GM12878 (cell line): ENCODE measurements around the gene GLRX2. TPM values are rescaled to one million over a fixed set of nuclear protein-coding genes. Genes with fewer than 3 reads are reported as not detected.
A peak's percentile ranks its signal among the peaks of the same experiment; 100 is the strongest.

Experiments used
- BCL11A ChIP-seq: IDR thresholded peaks from 2 replicates; pipeline ENCODE4 v1.6.1; 2011; ENCODE audit warnings: low read depth, low read length
- CREB1 ChIP-seq: IDR thresholded peaks from 2 replicates; pipeline ENCODE4 v1.6.1; 2012; ENCODE audit warnings: low read depth, mild to moderate bottlenecking, inconsistent platforms
- CUX1 ChIP-seq: IDR thresholded peaks from 2 replicates; pipeline ENCODE4 v1.6.1; 2012; ENCODE audit warnings: improper control_type of control experiment, low read depth, low read length; ENCODE audit not compliant: insufficient replicate concordance
- DPF2 ChIP-seq: fragments of 450-650 bp; IDR thresholded peaks from 2 replicates; pipeline ENCODE4 v1.6.1; 2017; ENCODE audit warnings: mild to moderate bottlenecking
- ESRRA ChIP-seq: IDR thresholded peaks from 2 replicates; pipeline ENCODE4 v1.6.1; 2012; ENCODE audit warnings: mild to moderate bottlenecking, low read length, improper control_type of control experiment
- FOXM1 ChIP-seq: IDR thresholded peaks from 2 replicates; pipeline ENCODE4 v1.6.1; 2012; ENCODE audit warnings: low read depth, mild to moderate bottlenecking, inconsistent platforms, low read length, moderate library complexity
- GABPA ChIP-seq: IDR thresholded peaks from 2 replicates; pipeline ENCODE4 v1.6.1; 2014; ENCODE audit warnings: antibody characterized with exemption, low read depth, mild to moderate bottlenecking, inconsistent platforms
- LARP7 ChIP-seq: fragments of 450-650 bp; IDR thresholded peaks from 2 replicates; pipeline ENCODE4 v1.6.1; 2017; ENCODE audit warnings: mild to moderate bottlenecking
- MTA2 ChIP-seq: fragments of 450-650 bp; IDR thresholded peaks from 2 replicates; pipeline ENCODE4 v1.6.1; 2016; ENCODE audit warnings: low read depth, mild to moderate bottlenecking, moderate library complexity
- MTA3 ChIP-seq: IDR thresholded peaks from 2 replicates; pipeline ENCODE4 v1.6.1; 2012; ENCODE audit warnings: low read length, inconsistent platforms, borderline replicate concordance
- PAX5 ChIP-seq: IDR thresholded peaks from 2 replicates; pipeline ENCODE4 v1.6.1; 2011; ENCODE audit warnings: low read depth, low read length, borderline replicate concordance
- PBX3 ChIP-seq: IDR thresholded peaks from 2 replicates; pipeline ENCODE4 v1.6.1; 2011; ENCODE audit warnings: mild to moderate bottlenecking, low read depth, low read length, moderate library complexity; ENCODE audit not compliant: insufficient replicate concordance
- PKNOX1 ChIP-seq: fragments of 450-650 bp; IDR thresholded peaks from 2 replicates; pipeline ENCODE4 v1.6.1; 2016; ENCODE audit warnings: mild to moderate bottlenecking
- POLR2AphosphoS5 ChIP-seq: IDR thresholded peaks from 2 replicates; pipeline ENCODE4 v1.6.1; 2011; ENCODE audit warnings: mild to moderate bottlenecking, low read length, inconsistent platforms
- RFX5 ChIP-seq: IDR thresholded peaks from 2 replicates; pipeline ENCODE4 v1.6.1; 2011; ENCODE audit warnings: low read depth, low read length, improper control_type of control experiment
- SIN3A ChIP-seq: IDR thresholded peaks from 2 replicates; pipeline ENCODE4 v1.6.1; 2012; ENCODE audit warnings: low read depth, low read length, improper control_type of control experiment
- SP1 ChIP-seq: IDR thresholded peaks from one replicate; pipeline ENCODE4 v1.6.1; 2011; ENCODE audit warnings: low read depth, low read length
- SPI1 ChIP-seq: IDR thresholded peaks from 2 replicates; pipeline ENCODE4 v1.6.1; 2011; ENCODE audit warnings: low read depth, mild to moderate bottlenecking, low read length, moderate library complexity, borderline replicate concordance; ENCODE audit not compliant: insufficient read depth
- SUPT20H ChIP-seq: IDR thresholded peaks from 2 replicates; pipeline ENCODE4 v1.6.1; 2011; ENCODE audit warnings: low read depth, mild to moderate bottlenecking, low read length, moderate library complexity, borderline replicate concordance; ENCODE audit not compliant: control insufficient read depth
- TAF1 ChIP-seq: IDR thresholded peaks from 2 replicates; pipeline ENCODE4 v1.6.1; 2011; ENCODE audit warnings: mild to moderate bottlenecking, low read depth, low read length, borderline replicate concordance
- TBL1XR1 ChIP-seq: IDR thresholded peaks from 2 replicates; pipeline ENCODE4 v1.6.1; 2012; ENCODE audit warnings: low read depth, low read length, improper control_type of control experiment
- ZBTB33 ChIP-seq: fragments of 450-650 bp; IDR thresholded peaks from 2 replicates; pipeline ENCODE4 v1.6.1; 2017; ENCODE audit warnings: mild to moderate bottlenecking
- ZNF384 ChIP-seq: IDR thresholded peaks from 2 replicates; pipeline ENCODE4 v1.6.1; 2012; ENCODE audit warnings: low read depth, mild to moderate bottlenecking, low read length, improper control_type of control experiment, borderline replicate concordance
- polyA plus RNA-seq, 11 experiments: library from polyadenylated mRNA; depleted of rRNA in 4 of 11; unstranded in 6 of 11; stranded (reverse) in 5 of 11; fragments of >200 nt; fragmentation: Nextera tagmentation in 4 of 11; fragmentation: Illumina TruSeq in 1 of 11; extraction: Ambion mirVana in 4 of 11; extraction: Trizol in 1 of 11; gene quantifications; 1 replicate in 1 of 11; 2 replicates in 10 of 11; pipeline versions ENCODE4 v1.2.1 to v1.2.3, GENCODE V29; 2011 to 2016; ENCODE audit warnings: inconsistent platforms in 2 of 11, missing spikeins in 2 of 11, low read depth in 1 of 11
- total RNA-seq, 4 experiments: library from RNA; depleted of rRNA in 3 of 4; stranded (reverse); fragments of >200 nt in 3 of 4; fragmentation: Illumina TruSeq in 1 of 4; extraction: Trizol in 1 of 4; gene quantifications; 2 replicates each; pipeline versions ENCODE4 v1.2.1 to v1.2.3, GENCODE V29; 2013 to 2021

GLRX2 gene
- total and polyA plus RNA-seq, 10 of the 15 experiments (the other 5 are each of a cell fraction or from before 2014, with no cell fraction given): 5.5 to 67.6 (median 16.6) TPM

- TF ChIP-seq ZNF384: peak; percentile 66
- TF ChIP-seq SPI1: peak; percentile 41; the same call in 1 of the 2 replicates
- TF ChIP-seq PBX3: no peak
- peak; percentile 50; the same call in 1 of the 2 replicates for TF ChIP-seq GABPA
- no peak for TF ChIP-seq FOXM1
- no peak for TF ChIP-seq MTA3
- TF ChIP-seq SUPT20H: no peak
- TF ChIP-seq CUX1: no peak
- no peak for TF ChIP-seq ZBTB33
- TF ChIP-seq CREB1: no peak
- no peak for TF ChIP-seq TAF1
- no peak for TF ChIP-seq ESRRA
- TF ChIP-seq SIN3A: no peak
- no peak for TF ChIP-seq POLR2AphosphoS5
- peak; percentile 29; the same call in 1 of the 2 replicates for TF ChIP-seq PKNOX1
- no peak for TF ChIP-seq TBL1XR1
- no peak for TF ChIP-seq BCL11A
- TF ChIP-seq DPF2: no peak
- no peak for TF ChIP-seq SP1
- no peak for TF ChIP-seq RFX5
- TF ChIP-seq LARP7: no peak
- no peak for TF ChIP-seq PAX5
- 0 out of 2 replicates have a peak, but pooled peaks have one; percentile 13 for TF ChIP-seq MTA2
Observed at GRCh38 chr1:193070386-193070753, 34.8 kb downstream of the GLRX2 start (continued).
